GM18907 (cell line): ENCODE data around the gene PLEKHM3.

Experiments used
- ATAC-seq: cut with Tn5 transposase; IDR thresholded peaks from one replicate; pipeline ENCODE4 v1.9.1; 2021; ENCODE audit warnings: mild to moderate bottlenecking, moderate library complexity; ENCODE audit not compliant: unreplicated experiment

The PLEKHM3 gene

GRCh38 chr2:207926989-207927300, 98.4 kb downstream of the PLEKHM3 start:
- ATAC-seq = no peak

- ATAC-seq = no peak
Observed at GRCh38 chr2:207926133-207926988, 99.0 kb downstream of the PLEKHM3 start.

- no peak for ATAC-seq
Observed at GRCh38 chr2:207925601-207926000, 99.7 kb downstream of the PLEKHM3 start.

GRCh38 chr2:207921606-207922005, 103.7 kb downstream of the PLEKHM3 start:
- ATAC-seq = no peak

GRCh38 chr2:207920721-207921120, 104.6 kb downstream of the PLEKHM3 start:
- ATAC-seq = no peak

GRCh38 chr2:207920321-207920720, 105.0 kb downstream of the PLEKHM3 start:
- ATAC-seq = no peak

GRCh38 chr2:207919164-207919919, 106.0 kb downstream of the PLEKHM3 start:
- ATAC-seq = no peak

GRCh38 chr2:207914716-207915115, 110.6 kb downstream of the PLEKHM3 start:
- ATAC-seq = no peak

- ATAC-seq = no peak
Observed at GRCh38 chr2:207913772-207914358, 111.5 kb downstream of the PLEKHM3 start.

- no peak for ATAC-seq
Observed at GRCh38 chr2:207911856-207912255, 113.5 kb downstream of the PLEKHM3 start.

GRCh38 chr2:207911215-207911614, 114.1 kb downstream of the PLEKHM3 start:
- no peak for ATAC-seq

GRCh38 chr2:207906495-207906894, 118.8 kb downstream of the PLEKHM3 start:
- ATAC-seq = peak; percentile 67

- no peak for ATAC-seq
Observed at GRCh38 chr2:207905546-207905945, 119.8 kb downstream of the PLEKHM3 start.

GRCh38 chr2:207903236-207903635, 122.1 kb downstream of the PLEKHM3 start:
- no peak for ATAC-seq

GRCh38 chr2:207902821-207903220, 122.5 kb downstream of the PLEKHM3 start:
- ATAC-seq = no peak

- ATAC-seq = no peak
Observed at GRCh38 chr2:207901829-207902228, 123.5 kb downstream of the PLEKHM3 start.

GRCh38 chr2:207901401-207901800, 123.9 kb downstream of the PLEKHM3 start:
- no peak for ATAC-seq

- no peak for ATAC-seq
Observed at GRCh38 chr2:207898354-207898695, 127.0 kb downstream of the PLEKHM3 start.

GRCh38 chr2:207897541-207898353, 127.6 kb downstream of the PLEKHM3 start:
- ATAC-seq = no peak

- ATAC-seq = no peak
Observed at GRCh38 chr2:207896525-207897285, 128.6 kb downstream of the PLEKHM3 start.
